HG03565 (cell line): Measurements from ENCODE around the gene STEAP4.

Experiments used
- ATAC-seq: cut with Tn5 transposase; IDR thresholded peaks from one replicate; pipeline ENCODE4 v1.9.1; 2021; ENCODE audit warnings: mild to moderate bottlenecking, moderate library complexity; ENCODE audit not compliant: unreplicated experiment

STEAP4 gene

GRCh38 chr7:88306590-88307048, at the start of gene STEAP4:
Gene STEAP4, minus strand, starts transcription at chr7:88306894. Its CDS starts 22,625 bp downstream, at chr7:88284269.
- no peak for ATAC-seq

- ATAC-seq: no peak
Measured at GRCh38 chr7:88355011-88355410, 48.3 kb upstream of the STEAP4 start.

GRCh38 chr7:88350118-88350517, 43.4 kb upstream of the STEAP4 start:
- ATAC-seq: no peak

- no peak for ATAC-seq
Measured at GRCh38 chr7:88347517-88347916, 40.8 kb upstream of the STEAP4 start.

- no peak for ATAC-seq
Measured at GRCh38 chr7:88347090-88347489, 40.4 kb upstream of the STEAP4 start.

- ATAC-seq: no peak
Measured at GRCh38 chr7:88346357-88346756, 39.7 kb upstream of the STEAP4 start.

GRCh38 chr7:88344956-88345832, 38.5 kb upstream of the STEAP4 start:
- ATAC-seq: peak; percentile 57

- no peak for ATAC-seq
Measured at GRCh38 chr7:88344271-88344670, 37.6 kb upstream of the STEAP4 start.

- no peak for ATAC-seq
Measured at GRCh38 chr7:88339195-88339922, 32.7 kb upstream of the STEAP4 start.

GRCh38 chr7:88338503-88338902, 31.8 kb upstream of the STEAP4 start:
- no peak for ATAC-seq

GRCh38 chr7:88337572-88337971, 30.9 kb upstream of the STEAP4 start:
- ATAC-seq: no peak

- no peak for ATAC-seq
Measured at GRCh38 chr7:88331322-88331721, 24.6 kb upstream of the STEAP4 start.

- ATAC-seq: no peak
Measured at GRCh38 chr7:88329532-88330463, 23.1 kb upstream of the STEAP4 start.

GRCh38 chr7:88328787-88329186, 22.1 kb upstream of the STEAP4 start:
- ATAC-seq: no peak

GRCh38 chr7:88324699-88325098, 18.0 kb upstream of the STEAP4 start:
- no peak for ATAC-seq

- ATAC-seq: no peak
Measured at GRCh38 chr7:88322151-88322550, 15.5 kb upstream of the STEAP4 start.

- no peak for ATAC-seq
Measured at GRCh38 chr7:88321694-88322093, 15.0 kb upstream of the STEAP4 start.

- no peak for ATAC-seq
Measured at GRCh38 chr7:88318196-88318595, 11.5 kb upstream of the STEAP4 start.

GRCh38 chr7:88317422-88317821, 10.7 kb upstream of the STEAP4 start:
- no peak for ATAC-seq

- ATAC-seq: no peak
Measured at GRCh38 chr7:88316456-88316855, 9.8 kb upstream of the STEAP4 start.

- no peak for ATAC-seq
Measured at GRCh38 chr7:88315522-88315921, 8.8 kb upstream of the STEAP4 start.
